ENCODE results near the gene LPP. TPM values are rescaled to one million over a fixed set of nuclear protein-coding genes. Genes with fewer than 3 reads are reported as not detected.

The LPP gene
- total RNA-seq, 1 donor from 2014 or later = 23.1 TPM

GRCh38 chr3:188473045-188473444 lies 319.1 kb downstream of the LPP start:
- DNase-seq = no peak
- no peak overlapping the region for H3K27ac Mint-ChIP-seq (ENCODE audit: unreplicated experiment)
- no peak overlapping the region for H3K4me3 Mint-ChIP-seq (ENCODE audit: unreplicated experiment)
- H3K4me1 Mint-ChIP-seq (ENCODE audit: low read depth, unreplicated experiment) = no peaks in the 10 kb centered on the region
- H3K36me3 Mint-ChIP-seq (ENCODE audit: unreplicated experiment) = no peaks in the 10 kb centered on the region
- no peaks in the 10 kb centered on the region for H3K27me3 Mint-ChIP-seq (ENCODE audit: unreplicated experiment)
- H3K9me3 Mint-ChIP-seq (ENCODE audit: unreplicated experiment) = no peaks in the 10 kb centered on the region
- TF ChIP-seq CTCF (IDR thresholded peaks at IDR 0.05; ENCODE audit: partially characterized antibody, unreplicated experiment) = no peak

GRCh38 chr3:188473591-188474288 lies 319.8 kb downstream of the LPP start:
- H3K27ac Mint-ChIP-seq (ENCODE audit: unreplicated experiment) = no peak overlapping the region
- TF ChIP-seq CTCF (IDR thresholded peaks at IDR 0.05; ENCODE audit: partially characterized antibody, unreplicated experiment) = no peak
- no peaks in the 10 kb centered on the region for H3K9me3 Mint-ChIP-seq (ENCODE audit: unreplicated experiment)
- H3K4me1 Mint-ChIP-seq (ENCODE audit: low read depth, unreplicated experiment) = no peaks in the 10 kb centered on the region
- DNase-seq = no peak
- no peak overlapping the region for H3K4me3 Mint-ChIP-seq (ENCODE audit: unreplicated experiment)
- no peaks in the 10 kb centered on the region for H3K36me3 Mint-ChIP-seq (ENCODE audit: unreplicated experiment)
- no peaks in the 10 kb centered on the region for H3K27me3 Mint-ChIP-seq (ENCODE audit: unreplicated experiment)

GRCh38 chr3:188476935-188477334 lies 323.0 kb downstream of the LPP start:
- Mint-ChIP-seq H3K36me3 (ENCODE audit: unreplicated experiment) (no peaks in the 10 kb centered on the region), H3K27me3 (ENCODE audit: unreplicated experiment) (no peaks in the 10 kb centered on the region), H3K9me3 (ENCODE audit: unreplicated experiment) (no peaks in the 10 kb centered on the region), H3K4me3 (ENCODE audit: unreplicated experiment) (no peak overlapping the region), H3K27ac (ENCODE audit: unreplicated experiment) (no peak overlapping the region), H3K4me1 (ENCODE audit: low read depth, unreplicated experiment) (no peaks in the 10 kb centered on the region)
- no peak for DNase-seq
- TF ChIP-seq CTCF (IDR thresholded peaks at IDR 0.05; ENCODE audit: partially characterized antibody, unreplicated experiment) = no peak

- Mint-ChIP-seq H3K4me3 (ENCODE audit: unreplicated experiment) (no peak overlapping the region), H3K36me3 (ENCODE audit: unreplicated experiment) (no peaks in the 10 kb centered on the region), H3K9me3 (ENCODE audit: unreplicated experiment) (no peaks in the 10 kb centered on the region), H3K27ac (ENCODE audit: unreplicated experiment) (no peak overlapping the region), H3K27me3 (ENCODE audit: unreplicated experiment) (no peaks in the 10 kb centered on the region), H3K4me1 (ENCODE audit: low read depth, unreplicated experiment) (no peaks in the 10 kb centered on the region)
- TF ChIP-seq CTCF (IDR thresholded peaks at IDR 0.05; ENCODE audit: partially characterized antibody, unreplicated experiment) = no peak
- DNase-seq = no peak
These were observed 326.1 kb downstream of the LPP start for GRCh38 chr3:188480011-188480410.

- H3K4me1 Mint-ChIP-seq (ENCODE audit: low read depth, unreplicated experiment) = no peaks in the 10 kb centered on the region
- DNase-seq = no peak
- no peak overlapping the region for H3K27ac Mint-ChIP-seq (ENCODE audit: unreplicated experiment)
- TF ChIP-seq CTCF (IDR thresholded peaks at IDR 0.05; ENCODE audit: partially characterized antibody, unreplicated experiment) = no peak
- H3K27me3 Mint-ChIP-seq (ENCODE audit: unreplicated experiment) = no peaks in the 10 kb centered on the region
- H3K36me3 Mint-ChIP-seq (ENCODE audit: unreplicated experiment) = no peaks in the 10 kb centered on the region
- no peak overlapping the region for H3K4me3 Mint-ChIP-seq (ENCODE audit: unreplicated experiment)
- H3K9me3 Mint-ChIP-seq (ENCODE audit: unreplicated experiment) = no peaks in the 10 kb centered on the region
These were observed 329.0 kb downstream of the LPP start for GRCh38 chr3:188482929-188483328.

All from glutamatergic neuron (in vitro differentiated cells).